Measurements from ENCODE around the gene HAUS2.

DNA sequence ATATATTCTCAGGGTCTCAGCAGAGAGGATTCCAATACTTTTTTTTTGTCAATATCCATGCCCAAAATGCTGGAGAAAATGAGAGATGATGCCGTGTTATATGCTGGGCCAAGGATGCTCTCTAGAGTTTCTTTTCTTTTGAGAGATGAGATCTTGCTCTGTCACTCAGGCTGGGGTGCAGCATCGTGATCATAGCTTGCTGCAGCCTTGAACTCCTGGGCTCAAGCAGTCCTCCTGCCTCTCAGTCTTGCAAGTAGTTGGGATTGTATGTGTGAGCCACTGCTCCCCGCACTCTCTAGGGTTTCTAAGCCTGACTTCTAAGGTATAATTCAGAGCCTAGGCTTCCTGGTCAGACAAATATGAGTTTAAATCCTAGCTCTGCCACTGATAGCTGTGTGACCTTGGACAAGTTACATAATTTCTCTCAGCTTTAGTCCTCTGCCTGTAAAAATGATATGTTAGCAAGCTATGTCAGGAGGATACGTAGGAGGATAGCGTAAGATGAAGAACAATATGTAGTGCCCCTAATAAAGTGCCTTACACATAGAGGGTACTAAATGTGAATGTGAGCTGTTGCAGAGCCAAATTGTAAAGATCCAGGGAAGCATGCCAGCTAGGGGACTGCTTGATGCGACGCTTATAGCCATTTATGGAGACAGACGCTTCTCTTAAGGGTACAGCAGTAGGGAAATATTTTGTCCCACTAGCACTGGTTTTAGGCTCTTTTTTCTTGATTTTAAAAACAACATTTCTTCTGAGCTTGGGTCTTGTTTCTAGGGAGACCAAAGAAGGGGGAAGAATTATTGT, 34.1 kb downstream of the HAUS2 start:
- TF ChIP-seq, protein P1, sequence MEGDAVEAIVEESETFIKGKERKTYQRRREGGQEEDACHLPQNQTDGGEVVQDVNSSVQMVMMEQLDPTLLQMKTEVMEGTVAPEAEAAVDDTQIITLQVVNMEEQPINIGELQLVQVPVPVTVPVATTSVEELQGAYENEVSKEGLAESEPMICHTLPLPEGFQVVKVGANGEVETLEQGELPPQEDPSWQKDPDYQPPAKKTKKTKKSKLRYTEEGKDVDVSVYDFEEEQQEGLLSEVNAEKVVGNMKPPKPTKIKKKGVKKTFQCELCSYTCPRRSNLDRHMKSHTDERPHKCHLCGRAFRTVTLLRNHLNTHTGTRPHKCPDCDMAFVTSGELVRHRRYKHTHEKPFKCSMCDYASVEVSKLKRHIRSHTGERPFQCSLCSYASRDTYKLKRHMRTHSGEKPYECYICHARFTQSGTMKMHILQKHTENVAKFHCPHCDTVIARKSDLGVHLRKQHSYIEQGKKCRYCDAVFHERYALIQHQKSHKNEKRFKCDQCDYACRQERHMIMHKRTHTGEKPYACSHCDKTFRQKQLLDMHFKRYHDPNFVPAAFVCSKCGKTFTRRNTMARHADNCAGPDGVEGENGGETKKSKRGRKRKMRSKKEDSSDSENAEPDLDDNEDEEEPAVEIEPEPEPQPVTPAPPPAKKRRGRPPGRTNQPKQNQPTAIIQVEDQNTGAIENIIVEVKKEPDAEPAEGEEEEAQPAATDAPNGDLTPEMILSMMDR (IDR thresholded peaks at IDR 0.05 in 8 of 11, conservative IDR thresholded peaks at IDR 0.05 in 3 of 11) = no peak
- TF ChIP-seq POLR2A (IDR thresholded peaks at IDR 0.05) (peak in 1 of 3 donors; percentile 12), POLR2AphosphoS5 (IDR thresholded peaks at IDR 0.05) (no peak)
